Measurements from ENCODE around the gene ADAM15. TPM values are rescaled to one million over a fixed set of nuclear protein-coding genes. Genes with fewer than 3 reads are reported as not detected.
A peak's percentile ranks its signal among the peaks of the same experiment; 100 is the strongest.

Gene ADAM15
- total RNA-seq (2021) (32.1 to 38.4 TPM (median 33.2 TPM) in 3 replicates), Bru-seq, nascent RNA (percentile 39 among the genes with signal in this experiment)
- long read RNA-seq, experiment 1, transcript ADAM15-201 (21 exons, 2,799 nt), result minor isoform, 15 of 95 reads
- long read RNA-seq, experiment 1, transcript ADAM15-209 (23 exons, 2,946 nt), result major isoform, 17 of 95 reads
- long read RNA-seq, experiment 1, transcript ADAM15-204 (22 exons, 2,874 nt), result minor isoform, 14 of 95 reads
- long read RNA-seq, experiment 1, transcript ADAM15-203 (23 exons, 2,949 nt), result minor isoform, 10 of 95 reads
- long read RNA-seq, experiment 1, partial matches to known transcripts, result 13 of 95 reads
- long read RNA-seq, experiment 1, other reads (novel, unspliced or antisense), result 22 of 95 reads
- long read RNA-seq, experiment 2, partial matches to known transcripts, result 17 of 34 reads
- long read RNA-seq, experiment 2, other reads (novel, unspliced or antisense), result 10 of 34 reads
- long read RNA-seq, experiment 3, partial matches to known transcripts, result 0 of 1 reads
- long read RNA-seq, experiment 3, other reads (novel, unspliced or antisense), result 0 of 1 reads

- CTCF ChIA-PET, result interaction anchor here (0.6 to 9.4 kb wide), 49 partner anchors 8 to 977 kb away, joined by 3 to 176 read pairs (median 6); partner anchors contain the start of genes EFNA3, EFNA4, FLAD1 and KRTCAP2
- H3K9me3 Mint-ChIP-seq, result no peaks in the 10 kb centered on the region
- TF ChIP-seq MXD4 (CRISPR knock-in tag; IDR thresholded peaks at IDR 0.05; ENCODE audit: borderline replicate concordance) (no peak), ZBTB43 (CRISPR knock-in tag; IDR thresholded peaks at IDR 0.05) (peak; percentile 84), USF1 (CRISPR knock-in tag; IDR thresholded peaks at IDR 0.05) (peak; percentile 56; the same call in 1 of the 2 replicates), NR3C1 (CRISPR knock-in tag; conservative IDR thresholded peaks at IDR 0.05; ENCODE audit: low read depth) (no peak), TCF7 (CRISPR knock-in tag; IDR thresholded peaks at IDR 0.05; ENCODE audit: low read depth) (peak; percentile 83; the same call in 1 of the 2 replicates), EMX1 (CRISPR knock-in tag; IDR thresholded peaks at IDR 0.05) (no peak), KAT7 (CRISPR knock-in tag; IDR thresholded peaks at IDR 0.05; ENCODE audit: borderline replicate concordance) (peak; percentile 80; the same call in 1 of the 2 replicates), E2F4 (CRISPR knock-in tag; IDR thresholded peaks at IDR 0.05; ENCODE audit: borderline replicate concordance, low read depth) (peak; percentile 95), MAX (CRISPR knock-in tag; IDR thresholded peaks at IDR 0.05) (peak; percentile 95), GABPB1 (CRISPR knock-in tag; IDR thresholded peaks at IDR 0.05) (peak; percentile 69), TP53 (CRISPR knock-in tag; IDR thresholded peaks at IDR 0.05) (no peak), ZNF317 (CRISPR knock-in tag; IDR thresholded peaks at IDR 0.05; ENCODE audit: borderline replicate concordance, low read depth) (no peak), IRF1 (CRISPR knock-in tag; IDR thresholded peaks at IDR 0.05) (peak; percentile 87), E2F5 (CRISPR knock-in tag; IDR thresholded peaks at IDR 0.05) (peak; percentile 98; the same call in 1 of the 2 replicates), SMAD3 (CRISPR knock-in tag; IDR thresholded peaks at IDR 0.05; ENCODE audit: borderline replicate concordance) (0 out of 2 replicates have a peak, but pooled peaks have one; percentile 27), E2F1 (CRISPR knock-in tag; IDR thresholded peaks at IDR 0.05) (peak; percentile 52; the same call in 1 of the 2 replicates), FOXJ3 (CRISPR knock-in tag; IDR thresholded peaks at IDR 0.05; ENCODE audit: borderline replicate concordance) (no peak), PRRX2 (CRISPR knock-in tag; IDR thresholded peaks at IDR 0.05) (no peak), TEAD1 (CRISPR knock-in tag; IDR thresholded peaks at IDR 0.05) (peak; percentile 88; the same call in 1 of the 2 replicates), IRF2 (CRISPR knock-in tag; IDR thresholded peaks at IDR 0.05; ENCODE audit: borderline replicate concordance, low read depth) (0 out of 2 replicates have a peak, but pooled peaks have one; percentile 50), ZBTB21 (CRISPR knock-in tag; IDR thresholded peaks at IDR 0.05; ENCODE audit: borderline replicate concordance) (peak; percentile 31; the same call in 1 of the 2 replicates), FOXP4 (CRISPR knock-in tag; IDR thresholded peaks at IDR 0.05) (peak; percentile 77), SP1 (CRISPR knock-in tag; conservative IDR thresholded peaks at IDR 0.05) (peak; percentile 84), SMAD4 (CRISPR knock-in tag; IDR thresholded peaks at IDR 0.05) (no peak), ZNF121 (CRISPR knock-in tag; IDR thresholded peaks at IDR 0.05) (peak; percentile 92; the same call in 1 of the 2 replicates)
These were observed at the start of gene ADAM15 for GRCh38 chr1:155050560-155051341. ADAM15 (plus strand) TSS chr1:155051316; CDS start chr1:155051387, 71 bp downstream.

More at GRCh38 chr1:155050560-155051341, at the start of gene ADAM15:
- Mint-ChIP-seq H3K36me3 (no peaks in the 10 kb centered on the region), H3K27me3 (ENCODE audit: low read depth) (peaks cover 20% of the 10 kb centered on the region), H3K4me3 (peak within 1 kb of the TSS; percentile 82), H3K27ac (peak within 1 kb of the TSS; percentile 72; the same call in 1 of the 2 replicates), H3K4me1 (peaks cover 33% of the 10 kb centered on the region)
- ATAC-seq (peak; percentile 72), DNase-seq (ENCODE audit: low spot score) (peak; percentile 92)
- POLR2A ChIA-PET, result interaction anchor here (0.6 to 0.7 kb wide), 3 partner anchors 15 to 52 kb away, joined by 3 to 4 read pairs (median 4); no protein-coding TSS in a partner anchor

Data from WTC11 (cell line).